ENCODE measurements around the gene STIMATE.

- TF ChIP-seq POLR2AphosphoS5 (IDR thresholded peaks at IDR 0.05) (no peak), CTCF (IDR thresholded peaks at IDR 0.05 in 8 of 11, conservative IDR thresholded peaks at IDR 0.05 in 3 of 11) (no peak), POLR2A (IDR thresholded peaks at IDR 0.05) (no peak)
These were observed 42.3 kb upstream of the STIMATE start for GRCh38 chr3:52939600-52939999.

Data from spleen (tissue), 7 donors.